HG02610 (cell line): ENCODE results near the gene CTSD.

Experiments
- ATAC-seq: cut with Tn5 transposase; IDR thresholded peaks from one replicate; pipeline ENCODE4 v1.9.1; 2021; ENCODE audit warnings: mild to moderate bottlenecking, moderate library complexity; ENCODE audit not compliant: unreplicated experiment

CTSD gene

DNA sequence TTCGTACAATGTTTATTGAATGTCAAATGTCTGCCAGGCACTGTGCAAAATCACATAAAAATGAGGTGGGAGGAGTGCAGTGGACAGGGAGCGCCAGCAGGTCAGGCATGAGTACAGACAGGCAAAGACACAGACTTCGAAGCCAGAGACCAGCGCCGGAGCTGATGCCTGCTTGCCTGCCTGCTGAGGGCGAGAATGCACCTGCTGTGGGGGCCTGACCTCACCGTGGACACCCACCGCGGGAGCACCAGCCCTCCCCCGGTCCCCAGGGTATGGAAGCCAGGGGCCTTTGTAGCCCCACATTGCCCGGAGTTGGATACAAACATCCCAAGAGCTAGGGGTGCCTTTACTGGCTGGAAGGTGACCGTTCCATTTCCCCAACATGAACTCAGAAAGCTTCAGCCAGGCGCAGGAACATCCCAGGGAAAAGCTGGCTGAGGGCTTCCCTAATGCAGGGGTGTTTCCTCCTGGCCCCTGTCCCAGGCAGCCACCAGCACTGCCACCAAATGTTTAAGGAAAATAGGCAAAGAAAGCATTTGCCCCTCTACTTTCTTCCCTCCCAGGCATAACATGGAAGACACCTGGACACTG lies 31.2 kb downstream of the CTSD start:
- ATAC-seq = no peak

DNA sequence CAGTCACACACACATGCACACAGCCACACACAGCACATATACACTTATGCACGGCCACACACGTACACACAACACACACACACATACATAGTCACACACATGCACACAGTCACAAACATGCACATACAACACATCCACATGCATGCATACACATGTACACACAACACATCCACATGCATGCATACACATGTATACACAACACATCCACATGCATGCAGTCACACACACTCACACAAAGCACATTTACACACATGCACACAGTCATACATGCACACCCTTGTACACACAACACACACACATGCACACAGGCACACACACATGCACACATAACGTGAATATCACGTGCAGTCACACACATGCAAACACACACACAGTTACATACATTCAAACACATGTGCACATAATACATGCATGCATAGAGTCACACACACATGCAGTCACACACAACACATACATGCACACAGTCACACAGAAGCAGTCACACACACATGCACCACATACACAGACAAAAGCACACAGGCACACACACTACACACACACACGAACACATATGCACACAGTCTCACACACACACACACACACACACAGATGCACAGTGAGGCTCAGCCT lies 32.2 kb downstream of the CTSD start:
- ATAC-seq = no peak

DNA sequence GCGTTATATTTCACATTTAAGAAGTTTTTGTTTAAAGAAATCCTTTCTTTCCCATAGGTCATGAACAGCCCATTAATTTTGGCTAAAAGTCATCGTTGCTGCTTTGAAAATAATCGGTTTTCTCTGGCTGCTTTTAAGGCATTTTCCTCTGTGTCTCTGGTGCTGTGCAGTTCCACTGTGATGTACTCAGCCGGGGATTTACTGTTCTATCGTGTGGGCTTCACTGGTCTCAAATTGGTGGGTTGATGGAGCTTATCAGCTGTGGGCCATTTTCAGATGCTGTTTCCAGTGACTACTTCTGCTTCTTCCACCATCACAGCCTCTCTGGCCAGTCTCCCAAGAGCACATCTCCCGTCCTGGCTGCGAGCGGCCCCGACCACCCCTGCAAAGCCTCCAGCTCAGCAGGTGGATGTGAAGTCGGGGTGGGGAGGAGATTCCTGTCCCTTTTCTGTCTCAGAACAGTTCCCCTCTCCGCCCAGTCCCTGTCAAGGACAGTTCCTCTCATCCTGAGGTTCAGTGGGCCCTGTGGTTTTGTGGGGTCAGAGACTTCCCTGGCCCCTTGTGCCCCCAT lies 33.6 kb downstream of the CTSD start:
- ATAC-seq = no peak

DNA sequence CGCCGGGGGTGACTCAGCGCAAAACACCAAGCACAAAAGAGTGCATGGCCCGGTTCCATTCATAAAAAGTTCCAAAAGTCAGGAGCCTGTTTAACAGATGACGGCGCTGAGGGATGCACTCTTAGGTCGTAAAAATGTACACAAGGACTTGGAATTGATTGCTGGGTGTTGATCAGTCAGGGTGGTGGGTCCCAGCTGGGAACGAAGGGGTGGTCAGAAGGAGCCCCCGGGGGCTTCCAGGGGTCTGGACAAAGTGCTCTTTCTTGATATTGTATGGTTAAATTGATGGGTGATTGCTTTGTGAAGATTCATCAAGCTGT lies 34.1 kb downstream of the CTSD start:
- no peak for ATAC-seq

DNA sequence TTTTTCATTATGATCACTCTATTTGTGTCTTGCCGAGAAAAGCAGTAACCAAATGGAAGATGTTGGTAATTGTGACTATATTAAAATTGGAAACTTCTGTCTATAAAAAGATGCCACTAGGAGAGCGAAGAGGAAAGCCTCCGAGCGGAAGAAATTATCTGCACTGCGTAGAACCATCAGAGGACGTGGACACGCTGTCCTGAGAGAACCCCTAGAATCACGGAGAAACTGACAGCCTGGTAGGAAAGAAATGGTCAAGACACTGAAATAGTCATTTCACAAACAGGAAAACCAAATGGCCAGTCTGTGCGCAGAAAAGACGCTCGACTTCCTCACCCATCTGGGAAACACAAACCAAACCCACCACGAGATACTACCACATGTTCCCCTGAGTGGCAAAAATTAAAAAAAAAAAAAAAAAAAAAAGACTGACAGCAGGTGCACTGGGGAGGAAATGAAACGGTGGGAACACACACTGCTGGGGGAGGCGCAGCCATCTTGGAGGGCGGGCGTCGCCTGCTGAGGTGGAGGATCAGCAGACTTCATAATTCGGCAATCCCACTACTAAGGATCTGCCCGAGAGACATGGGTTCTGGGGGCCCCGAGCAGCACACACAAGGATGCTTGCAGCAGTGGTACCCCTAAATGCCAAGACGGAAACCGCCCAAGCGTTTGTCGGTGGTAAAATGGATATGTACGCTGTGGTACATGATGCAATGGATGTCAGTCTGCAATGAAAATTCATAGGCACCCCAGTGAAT lies 34.6 kb downstream of the CTSD start:
- no peak for ATAC-seq

DNA sequence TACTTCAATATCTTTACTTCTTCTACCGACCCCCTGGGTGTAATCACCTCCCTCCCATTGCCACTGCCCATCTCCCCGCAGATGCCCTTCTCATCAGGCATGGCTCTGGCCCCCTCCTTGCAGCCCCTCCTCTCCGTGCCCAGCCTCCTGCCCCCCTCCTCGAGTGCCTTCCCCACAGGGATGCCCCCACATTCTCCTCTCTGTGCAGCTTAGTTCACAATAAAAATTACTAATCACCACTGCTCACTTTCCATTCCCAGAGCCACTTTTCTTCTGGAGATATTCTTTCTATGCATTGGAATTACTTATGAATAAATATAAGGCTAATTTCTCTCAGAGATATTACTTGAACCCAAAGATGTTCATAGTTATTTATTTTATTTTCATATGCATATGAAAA lies 35.4 kb downstream of the CTSD start:
- ATAC-seq = no peak

DNA sequence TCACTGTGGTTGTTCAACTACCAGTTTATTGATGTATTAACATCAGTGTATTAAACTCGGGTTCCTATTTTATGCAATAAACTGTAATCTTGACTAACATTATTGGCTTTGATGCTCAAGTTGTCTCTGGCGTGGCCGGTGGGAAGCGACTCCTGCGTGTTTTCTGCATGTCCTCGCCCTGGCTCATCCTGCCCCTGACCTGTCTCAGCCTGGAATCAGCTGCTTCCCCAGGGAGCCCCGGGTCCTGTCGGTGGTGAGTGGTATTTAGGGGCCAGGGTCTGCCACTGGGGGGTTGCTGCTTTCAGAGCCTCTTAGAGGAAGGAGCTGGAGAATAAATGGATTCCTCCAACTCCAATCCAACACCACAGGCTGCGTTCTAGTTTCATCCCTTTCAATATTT lies 35.9 kb downstream of the CTSD start:
- ATAC-seq = no peak

DNA sequence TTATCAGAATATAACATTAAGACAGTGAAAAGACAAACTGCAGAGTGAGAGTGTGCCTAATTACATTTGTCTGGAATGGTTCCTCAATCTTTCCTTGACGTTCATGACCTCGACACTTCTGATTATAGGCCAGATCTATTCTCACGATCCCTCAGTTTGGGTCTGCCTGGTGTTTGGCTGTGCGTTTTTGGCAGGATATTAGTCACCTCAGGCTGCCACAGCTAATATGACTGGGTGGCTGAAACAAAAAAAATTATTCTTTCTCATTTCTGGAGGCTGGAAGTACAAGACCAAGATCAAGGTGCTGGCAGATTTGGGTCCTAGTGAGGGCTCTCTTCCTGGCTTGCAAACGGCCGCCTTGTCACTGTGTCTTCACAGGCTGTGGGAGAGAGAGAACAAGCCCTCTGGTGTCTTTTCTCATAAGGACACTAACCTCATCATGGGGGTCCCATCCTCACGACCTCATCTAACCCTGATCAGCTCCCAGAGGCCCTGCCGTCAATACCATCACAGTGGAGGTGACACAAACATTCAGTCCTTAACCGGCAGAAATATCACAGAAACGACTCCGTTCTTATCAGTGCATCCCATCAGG lies 36.5 kb downstream of the CTSD start:
- ATAC-seq = no peak

DNA sequence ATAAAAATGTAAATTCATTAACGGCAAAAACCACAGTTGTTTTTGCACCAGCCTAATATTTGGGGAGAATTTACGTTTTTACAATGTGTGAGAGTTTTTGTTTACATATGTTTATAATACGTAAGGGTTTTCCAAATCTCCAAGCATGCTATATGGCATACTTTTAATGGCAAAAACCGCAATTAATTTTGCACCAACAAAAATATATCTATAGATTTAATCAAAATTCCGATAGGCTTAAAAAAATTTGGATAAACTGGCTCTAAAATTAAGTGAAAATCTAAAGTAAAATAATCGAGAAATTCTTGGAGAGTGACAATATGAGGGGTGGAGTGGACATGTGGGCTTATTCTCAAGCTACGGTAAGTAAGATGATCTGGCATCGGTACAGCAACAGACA lies 43.9 kb downstream of the CTSD start:
- no peak for ATAC-seq

DNA sequence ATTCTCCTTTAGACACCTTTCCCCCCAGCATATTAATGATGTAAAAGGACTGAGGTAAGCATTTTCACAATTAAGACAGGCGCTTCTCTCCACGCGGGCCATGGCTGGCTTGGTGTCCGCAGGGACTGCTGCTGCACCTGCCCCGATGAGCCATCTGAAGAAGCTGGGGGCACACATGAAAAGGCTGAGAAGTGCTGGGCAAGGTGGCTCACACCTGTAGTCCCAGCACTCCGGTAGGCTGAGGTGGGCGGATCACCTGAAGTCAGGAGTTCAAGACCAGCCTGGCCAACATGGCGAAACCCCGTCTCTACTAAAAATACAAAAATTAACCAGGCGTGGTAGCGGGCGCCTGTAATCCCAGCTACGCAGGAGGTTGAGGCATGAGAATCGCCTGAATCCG lies 45.4 kb downstream of the CTSD start:
- ATAC-seq = no peak

DNA sequence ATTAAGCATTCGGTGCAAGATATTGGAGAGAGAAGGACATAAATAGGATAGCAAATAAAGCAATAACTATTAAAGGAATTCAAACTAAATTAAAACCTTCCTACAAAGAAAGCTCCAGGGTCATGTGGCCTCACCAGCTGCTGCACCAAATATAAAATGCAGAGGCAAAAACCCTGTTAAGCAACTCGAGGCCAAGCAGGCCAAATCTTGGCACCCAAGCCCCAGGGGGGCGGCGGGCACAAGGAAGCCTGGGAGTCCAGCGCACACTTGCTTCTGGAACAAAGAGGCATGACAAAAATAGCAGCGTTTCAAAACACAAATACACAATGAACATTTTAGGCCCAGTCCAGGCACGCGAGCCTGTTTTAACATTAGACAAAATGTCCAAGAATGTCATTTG lies 46.0 kb downstream of the CTSD start:
- no peak for ATAC-seq

DNA sequence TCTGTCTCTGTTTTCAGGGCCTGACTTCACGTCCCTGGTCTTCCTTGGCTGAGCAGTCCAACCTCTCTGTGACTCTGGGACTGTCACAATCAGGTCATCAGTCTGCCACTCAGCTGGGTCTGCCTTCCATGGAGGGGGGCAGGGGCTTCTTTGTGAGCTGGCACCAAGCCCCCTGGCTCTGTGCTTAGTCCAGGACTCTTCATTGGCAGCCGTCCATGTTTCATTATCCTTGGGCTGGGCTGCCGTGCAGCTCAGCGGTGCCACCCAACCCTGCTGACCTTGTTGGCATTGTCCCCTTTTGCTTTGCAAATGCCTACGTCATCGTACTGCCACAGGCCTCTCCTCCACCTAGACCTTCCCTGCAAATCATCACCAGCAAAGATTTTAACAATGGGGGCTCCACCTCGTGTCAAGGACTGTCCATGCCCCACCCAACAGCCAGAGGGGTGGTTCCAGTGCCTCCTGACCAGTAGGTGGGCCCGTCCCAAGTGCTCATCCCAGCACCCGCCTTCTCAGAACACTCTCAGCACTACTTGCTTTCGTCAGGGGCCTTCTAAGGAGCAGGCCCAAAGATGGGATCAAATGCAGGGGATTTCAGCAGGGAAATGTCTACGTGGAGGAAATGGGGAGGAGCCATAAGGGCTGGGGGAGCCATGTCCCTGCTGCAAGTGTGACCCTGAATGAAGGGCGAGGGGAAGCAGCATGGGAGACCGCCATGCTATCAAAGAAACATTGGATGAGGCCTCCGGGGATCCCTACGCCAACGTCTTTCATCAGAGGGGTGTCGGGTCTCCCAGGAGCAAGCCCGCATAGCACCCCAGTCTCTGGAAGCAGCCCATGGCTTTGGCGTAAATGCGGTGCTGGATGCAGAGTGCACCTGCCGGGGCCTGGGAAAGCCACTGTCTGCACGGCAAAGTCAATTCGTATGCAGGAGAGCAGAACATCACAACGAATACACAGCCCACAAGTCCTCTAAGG lies 48.5 kb downstream of the CTSD start:
- no peak for ATAC-seq

DNA sequence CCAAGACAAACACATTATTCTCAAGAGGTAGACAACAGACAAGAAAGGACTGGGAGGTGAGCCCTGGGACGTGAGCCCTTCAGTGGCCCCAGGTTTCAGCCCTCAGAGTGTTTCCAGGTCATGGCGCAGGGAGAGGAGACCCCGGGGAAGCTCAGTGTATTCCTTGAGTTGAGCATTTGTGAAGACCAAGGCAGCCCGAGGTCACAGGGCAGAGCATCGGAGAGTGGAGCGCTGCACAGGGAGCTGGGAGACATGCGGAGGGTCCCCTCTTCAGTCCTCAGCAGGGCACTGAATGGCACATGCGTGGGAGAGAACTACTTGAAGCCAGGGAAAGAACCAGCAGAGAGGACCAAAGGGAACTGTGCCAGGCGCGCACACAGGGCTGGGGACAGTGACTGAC lies 55.0 kb downstream of the CTSD start:
- ATAC-seq = no peak

DNA sequence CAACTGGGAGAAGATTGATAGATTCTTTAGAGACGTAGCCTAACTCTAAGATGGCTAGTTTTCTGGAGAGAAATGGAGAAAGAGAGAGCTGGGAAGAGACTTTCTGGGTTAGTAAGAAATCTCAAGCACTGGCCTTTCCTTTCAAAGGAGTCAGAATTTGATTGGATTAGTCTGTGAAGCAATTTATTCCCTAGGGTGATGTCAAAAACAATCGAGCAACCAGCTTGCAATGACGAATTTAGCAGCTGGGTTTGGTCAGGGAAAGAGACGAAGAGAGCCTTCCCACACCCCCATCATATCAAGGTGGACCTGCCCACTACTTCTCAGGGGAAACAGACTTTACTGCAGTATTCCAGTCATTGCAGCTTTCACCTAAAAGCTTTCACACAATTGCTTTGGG lies 56.0 kb downstream of the CTSD start:
- no peak for ATAC-seq

DNA sequence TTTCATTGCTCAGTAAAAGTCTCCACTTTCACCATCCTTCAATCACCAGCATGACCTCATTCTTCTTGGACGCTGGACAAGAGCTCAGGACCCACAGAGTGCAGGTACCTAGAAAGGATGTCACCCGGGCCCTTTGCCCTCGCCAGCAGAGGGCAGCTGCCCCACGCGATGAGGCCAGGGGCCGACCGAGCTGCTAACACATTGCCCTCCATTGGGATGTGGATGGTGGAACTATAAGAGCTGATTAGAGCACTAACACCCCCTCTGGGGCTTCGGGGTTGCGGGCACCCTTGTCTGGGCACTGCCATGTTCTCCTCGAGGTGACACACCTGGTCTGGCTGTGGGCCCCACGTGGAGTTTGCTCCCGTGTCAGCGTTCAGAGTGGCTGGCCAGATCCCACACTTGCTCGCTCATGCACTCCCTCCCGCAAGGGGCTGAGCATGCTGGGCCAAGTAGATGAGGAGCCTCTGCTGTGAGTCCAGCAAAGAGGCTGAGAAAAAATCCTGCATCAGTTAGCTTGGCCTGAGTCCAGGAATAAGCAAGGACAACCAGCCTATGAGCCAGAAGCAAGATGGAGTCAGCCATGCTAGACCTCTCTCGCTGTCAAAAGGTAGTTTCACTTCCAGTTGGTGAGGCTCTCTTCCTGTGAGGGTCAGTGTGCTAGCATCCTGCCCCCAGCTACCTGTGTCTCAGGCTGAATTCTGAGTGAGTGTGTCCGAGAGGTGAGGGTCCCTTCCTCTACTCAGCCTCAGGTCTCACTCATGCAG lies 56.9 kb downstream of the CTSD start:
- no peak for ATAC-seq

DNA sequence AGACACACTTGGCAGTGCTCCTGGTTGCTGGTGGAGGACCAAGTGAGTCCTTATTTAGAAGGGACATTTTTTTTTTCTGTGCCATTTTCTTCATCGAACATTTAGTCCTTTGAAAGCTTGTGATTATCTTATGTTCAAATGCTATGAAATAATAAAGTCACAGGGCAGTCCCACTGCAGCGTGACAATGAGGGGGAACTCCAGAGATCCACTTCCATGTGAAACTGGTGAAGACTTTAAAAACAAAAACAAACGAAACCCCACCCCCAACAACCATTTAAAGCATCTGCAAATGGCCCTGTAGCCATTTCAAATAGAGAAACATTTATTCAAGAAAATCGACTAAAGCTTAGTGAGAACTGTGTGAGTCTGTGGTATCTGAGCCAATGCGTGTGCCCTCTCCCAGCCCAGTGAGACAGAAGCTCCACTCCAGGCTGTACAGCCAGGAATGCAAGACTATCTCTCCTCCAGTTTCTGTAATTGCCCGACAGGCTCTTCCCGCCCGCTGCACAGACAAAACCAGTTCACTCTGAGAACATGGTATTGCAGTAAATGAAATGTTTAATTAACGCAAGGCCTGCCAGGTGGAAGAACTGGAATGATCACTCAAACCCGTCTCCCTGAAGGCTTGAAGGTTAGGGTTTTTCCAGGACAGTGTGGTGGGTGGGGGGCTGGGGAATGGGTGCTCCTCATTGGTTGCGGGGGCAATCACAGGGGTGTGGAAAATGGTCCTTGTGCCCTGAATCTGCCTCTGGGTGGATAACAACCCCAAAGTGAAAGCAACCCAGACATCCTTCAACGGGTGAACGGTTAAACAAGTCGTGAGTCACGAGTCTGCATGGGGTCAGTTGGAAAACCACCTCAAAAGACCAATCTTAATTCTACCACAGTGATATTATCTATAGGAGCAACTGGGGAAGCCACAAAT lies 58.3 kb downstream of the CTSD start:
- no peak for ATAC-seq

DNA sequence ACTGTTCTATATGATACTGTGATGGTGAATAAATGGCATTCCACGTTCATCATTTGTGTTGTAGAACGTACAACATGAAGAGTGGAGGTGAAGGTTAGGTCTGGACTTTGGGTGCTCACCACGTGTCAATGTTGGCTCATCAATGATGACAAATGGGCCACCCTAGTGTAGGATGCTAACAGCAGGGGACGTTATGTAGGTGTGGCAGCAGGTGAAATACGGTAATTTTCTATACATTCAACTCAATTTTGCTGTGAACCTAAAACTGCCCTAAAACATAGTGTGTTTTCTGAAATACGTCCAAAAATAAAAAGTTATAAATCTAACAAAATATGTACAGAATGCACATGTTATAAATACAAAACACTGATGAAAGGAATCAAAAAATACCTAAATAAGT lies 60.6 kb downstream of the CTSD start:
- ATAC-seq = no peak
